ENCODE results near the gene ARAP2.

- TF ChIP-seq, protein P1, sequence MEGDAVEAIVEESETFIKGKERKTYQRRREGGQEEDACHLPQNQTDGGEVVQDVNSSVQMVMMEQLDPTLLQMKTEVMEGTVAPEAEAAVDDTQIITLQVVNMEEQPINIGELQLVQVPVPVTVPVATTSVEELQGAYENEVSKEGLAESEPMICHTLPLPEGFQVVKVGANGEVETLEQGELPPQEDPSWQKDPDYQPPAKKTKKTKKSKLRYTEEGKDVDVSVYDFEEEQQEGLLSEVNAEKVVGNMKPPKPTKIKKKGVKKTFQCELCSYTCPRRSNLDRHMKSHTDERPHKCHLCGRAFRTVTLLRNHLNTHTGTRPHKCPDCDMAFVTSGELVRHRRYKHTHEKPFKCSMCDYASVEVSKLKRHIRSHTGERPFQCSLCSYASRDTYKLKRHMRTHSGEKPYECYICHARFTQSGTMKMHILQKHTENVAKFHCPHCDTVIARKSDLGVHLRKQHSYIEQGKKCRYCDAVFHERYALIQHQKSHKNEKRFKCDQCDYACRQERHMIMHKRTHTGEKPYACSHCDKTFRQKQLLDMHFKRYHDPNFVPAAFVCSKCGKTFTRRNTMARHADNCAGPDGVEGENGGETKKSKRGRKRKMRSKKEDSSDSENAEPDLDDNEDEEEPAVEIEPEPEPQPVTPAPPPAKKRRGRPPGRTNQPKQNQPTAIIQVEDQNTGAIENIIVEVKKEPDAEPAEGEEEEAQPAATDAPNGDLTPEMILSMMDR (IDR thresholded peaks at IDR 0.05; ENCODE audit: extremely low read depth in 1 of 2, insufficient read depth in 1 of 2, low read depth in 1 of 2, low read length in 2 of 2): no peak
- TF ChIP-seq POLR2A (IDR thresholded peaks at IDR 0.05; ENCODE audit: low read depth, low read length) (no peak), EZH2 (IDR thresholded peaks at IDR 0.05; ENCODE audit: borderline replicate concordance, low read depth, low read length, severe bottlenecking) (no peak), JUN (IDR thresholded peaks at IDR 0.05; ENCODE audit: borderline replicate concordance, insufficient read depth, insufficient read length, low read depth) (no peak), POLR2AphosphoS5 (IDR thresholded peaks at IDR 0.05; ENCODE audit: insufficient read depth, low read depth, low read length) (no peak), MYC (IDR thresholded peaks at IDR 0.05; ENCODE audit: low read depth, low read length) (no peak), FOS (IDR thresholded peaks at IDR 0.05; ENCODE audit: borderline replicate concordance, insufficient read depth, low read length) (no peak)
- TF ChIP-seq, protein P2, sequence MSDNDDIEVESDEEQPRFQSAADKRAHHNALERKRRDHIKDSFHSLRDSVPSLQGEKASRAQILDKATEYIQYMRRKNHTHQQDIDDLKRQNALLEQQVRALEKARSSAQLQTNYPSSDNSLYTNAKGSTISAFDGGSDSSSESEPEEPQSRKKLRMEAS (IDR thresholded peaks at IDR 0.05; ENCODE audit: insufficient read depth, insufficient read length): no peak
Measured at GRCh38 chr4:36168127-36168878, 76.0 kb downstream of the ARAP2 start.

All from endothelial cell of umbilical vein (primary cell).